Measurements from ENCODE around the gene CLCF1.
A peak's percentile ranks its signal among the peaks of the same experiment; 100 is the strongest.
"Not testable (repeated sequence)": the region's sequence is repeated elsewhere in the genome, so short reads cannot be mapped to it uniquely, and the experiment has no call there.

Gene CLCF1

DNA sequence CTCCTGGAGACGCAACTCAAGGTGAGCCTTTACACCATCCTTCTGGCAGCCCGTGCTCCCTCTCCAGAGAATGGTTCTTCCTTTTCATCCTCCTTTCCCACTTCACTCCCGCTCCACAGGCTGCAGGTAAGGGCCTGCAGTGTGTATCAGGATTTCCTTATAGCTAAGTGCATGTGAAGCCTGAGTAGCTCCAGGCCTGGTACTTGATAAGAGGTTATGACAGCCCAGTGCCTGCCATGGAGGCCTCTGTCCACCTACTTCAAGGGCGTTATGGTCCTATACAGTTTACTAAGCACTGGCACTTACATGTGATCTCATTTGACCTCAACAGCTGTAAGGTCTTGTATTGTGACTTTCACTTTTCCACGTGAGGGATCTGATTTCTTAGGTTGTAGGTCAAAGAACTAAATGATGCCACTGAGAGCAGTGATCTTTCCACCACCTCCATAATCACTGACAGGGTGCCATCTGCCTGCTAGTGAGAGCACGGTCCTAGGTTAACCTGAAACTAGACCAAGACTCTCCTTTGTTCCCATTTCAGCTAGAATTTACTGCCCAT, 52.0 kb downstream of the CLCF1 start:
- DNase-seq = no peak

DNA sequence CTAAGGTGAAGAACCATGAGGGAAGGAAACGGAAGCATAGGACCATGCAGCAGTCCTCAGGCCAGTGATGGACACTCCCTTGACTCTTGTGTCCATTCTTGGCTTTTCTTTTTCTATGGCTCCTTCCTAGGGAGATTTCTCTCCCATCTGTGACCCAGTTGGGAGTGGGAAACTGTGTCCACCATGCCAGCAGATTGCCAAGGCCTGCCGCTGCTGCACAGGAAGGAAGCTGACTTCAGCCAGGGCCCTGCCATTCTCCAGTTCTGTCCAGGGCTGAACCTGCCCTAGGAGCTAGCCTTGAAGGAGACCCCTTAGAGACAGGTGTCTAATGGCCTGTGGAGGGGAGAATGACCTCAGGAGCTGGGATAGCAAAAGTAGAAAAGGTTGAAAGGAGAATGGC, 52.7 kb downstream of the CLCF1 start:
- DNase-seq = no peak

DNA sequence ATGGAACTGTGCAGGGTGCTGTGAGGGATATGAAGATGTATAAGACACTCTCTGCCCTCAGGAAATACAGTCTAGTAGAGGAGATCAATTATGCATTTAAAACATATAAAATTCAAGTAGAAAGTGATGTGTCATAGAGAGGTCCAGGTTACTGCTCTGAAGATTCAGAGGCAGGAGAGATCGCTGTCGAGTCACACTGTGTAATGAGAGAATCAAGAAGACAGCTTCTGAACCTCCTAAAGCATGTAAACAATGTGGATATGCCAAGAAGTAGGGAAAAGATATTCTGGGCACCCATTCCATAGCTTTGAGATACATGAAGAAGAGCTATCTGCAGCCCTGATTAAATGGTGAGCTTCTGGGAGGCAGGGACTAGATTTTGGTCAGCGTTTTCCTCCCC, 53.4 kb downstream of the CLCF1 start:
- DNase-seq = no peak

DNA sequence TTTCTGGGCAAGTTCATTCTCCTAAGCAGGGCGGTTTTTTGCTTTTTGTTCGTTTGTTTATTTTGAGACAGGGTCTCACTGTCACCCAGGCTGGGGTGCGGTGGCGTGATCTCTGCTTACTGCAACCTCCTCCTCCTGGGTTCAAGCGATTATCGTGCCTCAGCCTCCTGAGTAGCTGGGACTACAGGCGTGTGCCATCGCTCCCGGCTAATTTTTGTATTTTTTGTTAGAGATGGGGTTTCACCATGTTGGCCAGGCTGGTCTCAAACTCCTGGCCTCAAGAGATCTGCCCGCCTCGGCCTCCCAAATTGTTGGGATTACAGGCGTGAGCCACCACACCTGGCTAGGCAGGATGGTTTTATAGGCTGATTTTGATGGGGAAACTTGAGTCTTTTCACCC, 54.5 kb downstream of the CLCF1 start:
- not testable (repeated sequence) for DNase-seq

DNA sequence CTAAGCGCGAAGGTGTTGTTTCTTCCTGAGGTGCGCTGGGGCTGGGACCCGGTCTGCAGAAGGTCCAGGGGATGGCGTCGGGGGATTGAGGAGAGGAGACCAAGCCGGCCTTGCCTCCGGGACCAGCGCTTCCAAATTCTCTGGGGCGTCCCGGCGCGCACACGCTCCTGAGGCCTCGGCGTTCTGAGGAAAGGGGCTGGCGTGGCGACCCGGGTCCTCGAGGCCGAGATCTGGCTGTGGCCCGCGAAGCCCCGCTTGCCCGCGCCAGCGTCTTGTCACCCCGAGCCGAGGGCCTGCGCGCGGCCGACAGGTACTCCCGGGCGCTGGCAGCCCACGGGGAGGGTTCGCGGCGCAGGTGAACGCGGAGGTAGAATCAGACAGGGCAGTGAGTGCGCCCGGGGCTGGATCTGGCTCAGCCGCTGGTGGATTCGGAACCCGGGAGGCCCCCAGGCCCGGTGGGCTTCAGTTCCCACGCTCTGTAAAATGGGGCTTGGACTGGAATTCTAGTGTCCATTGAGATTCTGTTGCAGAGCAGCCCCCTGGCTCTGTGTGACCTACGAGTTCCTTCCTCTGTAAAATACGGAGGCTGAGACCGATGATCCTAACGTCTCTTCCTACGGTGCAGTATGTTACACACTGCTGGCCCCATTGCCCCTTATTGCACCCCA, 55.4 kb downstream of the CLCF1 start:
- DNase-seq = no peak

DNA sequence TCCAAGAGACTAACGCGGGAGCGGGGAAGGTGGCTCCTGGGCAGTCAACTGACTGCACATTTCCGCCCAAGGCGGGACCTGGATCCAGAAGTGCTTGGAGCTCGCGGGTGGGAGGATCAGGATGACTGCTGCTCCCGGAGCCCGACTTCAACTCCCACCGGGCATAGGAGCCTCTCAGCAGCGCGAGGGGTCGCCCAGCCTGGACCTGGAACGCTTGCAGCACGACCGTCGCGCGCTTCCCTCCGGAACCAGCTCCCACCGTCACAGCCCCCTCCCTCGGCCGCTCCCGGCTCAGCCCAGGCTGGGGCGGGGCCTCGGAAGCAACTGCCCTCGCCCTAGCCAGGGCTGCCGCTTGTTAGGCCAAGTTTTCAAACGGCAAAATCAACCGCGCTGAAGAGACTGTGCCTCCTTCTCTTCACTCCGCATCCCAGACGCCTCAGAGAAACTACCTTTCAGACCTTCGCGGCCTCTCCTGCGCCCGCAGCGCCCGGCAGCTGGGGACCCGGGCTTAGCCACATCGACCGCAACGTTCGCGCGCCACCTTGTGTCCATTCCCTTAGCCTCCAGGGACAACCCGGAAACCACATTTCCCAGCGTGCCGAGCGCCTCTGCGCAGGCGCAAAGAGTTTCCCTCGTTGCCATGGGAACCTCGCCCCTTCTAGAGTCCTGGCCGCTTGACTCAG, 56.1 kb downstream of the CLCF1 start:
- DNase-seq = peak; percentile 98

DNA sequence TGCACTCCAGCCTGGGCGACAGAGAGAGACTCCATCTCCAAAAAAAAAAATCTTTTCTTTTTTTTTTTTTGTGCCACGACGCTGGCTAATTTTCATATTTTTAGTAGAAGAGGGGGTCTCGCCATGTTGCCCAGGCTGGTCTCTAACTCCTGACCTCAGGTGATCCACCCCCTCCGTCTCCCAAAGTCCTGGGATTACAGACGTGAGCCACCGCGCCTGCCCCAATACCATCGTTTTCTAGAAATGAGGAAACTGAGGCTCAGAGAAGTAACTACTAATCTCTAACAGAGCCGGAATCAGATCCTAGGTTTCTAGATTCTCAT, 56.6 kb downstream of the CLCF1 start:
- DNase-seq = no peak

DNA sequence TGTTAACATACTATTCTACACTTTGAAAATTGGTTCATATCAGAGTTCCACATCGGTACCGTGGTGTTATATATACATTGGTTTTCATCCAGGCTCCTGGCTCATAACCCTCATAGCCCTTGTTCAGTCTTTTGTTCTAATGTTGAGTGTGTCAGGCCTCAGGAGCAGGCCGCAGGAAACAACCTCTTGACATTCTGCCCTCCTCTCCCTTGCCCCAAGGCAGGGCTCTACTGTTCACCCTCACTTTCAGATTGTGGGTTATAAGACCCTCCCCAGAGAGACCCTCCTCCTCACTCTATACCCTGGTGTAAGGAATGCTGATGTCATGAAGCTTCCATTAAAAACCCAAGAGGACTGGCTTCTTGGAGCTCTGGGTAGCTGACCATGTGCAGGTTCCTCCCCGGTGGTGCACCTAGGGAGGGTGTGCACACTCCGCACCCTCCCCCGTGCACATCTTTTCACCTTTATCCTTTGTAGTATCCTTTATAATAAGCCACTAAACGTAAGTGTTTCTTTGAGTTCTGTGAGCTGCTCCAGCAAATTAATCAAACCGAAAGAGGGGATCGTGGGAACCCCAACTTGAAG, 58.0 kb downstream of the CLCF1 start:
- no peak for DNase-seq

DNA sequence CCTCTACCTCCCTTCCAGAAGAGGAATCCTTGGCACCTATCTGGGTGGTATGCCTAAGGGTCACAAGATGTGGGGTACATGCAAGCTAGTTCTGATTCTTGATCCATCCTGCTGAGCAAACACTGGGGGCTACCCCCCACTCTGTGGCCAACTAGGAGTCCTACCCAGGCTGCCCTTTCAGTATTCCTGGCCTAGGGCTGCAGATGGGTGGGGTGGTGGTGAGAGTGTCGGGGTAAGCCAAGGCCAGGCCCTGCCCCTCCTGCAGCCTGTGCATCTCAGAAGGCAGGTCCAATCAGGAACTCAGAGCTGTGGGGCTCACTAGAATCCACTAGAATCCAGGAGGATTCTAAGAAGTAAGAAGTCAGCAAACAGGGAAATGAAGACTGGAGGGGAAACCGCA, 59.2 kb downstream of the CLCF1 start:
- DNase-seq = no peak

Measured in activated naive CD4-positive, alpha-beta T cell treated with Interleukin-2 at 50 U/mL for 16 hours (primary cell).